HepG2 (cell line): ENCODE measurements around the gene PRDX5. TPM values are rescaled to one million over a fixed set of nuclear protein-coding genes. Genes with fewer than 3 reads are reported as not detected.
A peak's percentile ranks its signal among the peaks of the same experiment; 100 is the strongest.

Experiments
- CREM ChIP-seq, 2 experiments: sonication (generic) in 1 of 2; formaldehyde crosslinking in 1 of 2; IDR thresholded peaks; 2 replicates each; pipeline versions ENCODE4 v1.4.0 to v1.6.1; 2016 to 2020; ENCODE audit warnings: antibody characterized with exemption in 1 of 2, mild to moderate bottlenecking in 1 of 2, missing genetic modification reagents in 1 of 2
- DZIP1 ChIP-seq: sonication (generic); formaldehyde crosslinking; IDR thresholded peaks from 2 replicates; pipeline ENCODE4 v1.5.0; 2020; ENCODE audit warnings: mild to moderate bottlenecking, missing genetic modification reagents
- ELF4 ChIP-seq: sonication (generic); formaldehyde crosslinking; IDR thresholded peaks from 2 replicates; pipeline ENCODE4 v1.5.0; 2020; ENCODE audit warnings: missing genetic modification reagents, mild to moderate bottlenecking, moderate library complexity, borderline replicate concordance
- FOXK1 ChIP-seq: sonication (generic); formaldehyde crosslinking; IDR thresholded peaks from 2 replicates; pipeline ENCODE4 v1.4.0; 2020; ENCODE audit warnings: low read depth, missing genetic modification reagents, borderline replicate concordance
- FOXM1 ChIP-seq: sonication (generic); formaldehyde crosslinking; IDR thresholded peaks from 2 replicates; pipeline ENCODE4 v1.5.0; 2020; ENCODE audit warnings: missing genetic modification reagents
- HHEX ChIP-seq: IDR thresholded peaks from 2 replicates; pipeline ENCODE4 v1.6.1; 2016; ENCODE audit warnings: control low read depth
- IRF1 ChIP-seq: sonication (generic); formaldehyde crosslinking; IDR thresholded peaks from 2 replicates; pipeline ENCODE4 v1.4.0; 2020; ENCODE audit warnings: low read depth, mild to moderate bottlenecking, missing genetic modification reagents
- MAFF ChIP-seq: IDR thresholded peaks from 2 replicates; pipeline ENCODE4 v1.6.1; 2011; ENCODE audit warnings: low read depth, low read length, improper control_type of control experiment
- MED1 ChIP-seq: sonication (generic); formaldehyde crosslinking; IDR thresholded peaks from 2 replicates; pipeline ENCODE4 v1.4.0; 2020; ENCODE audit warnings: missing genetic modification reagents
- MXD4 ChIP-seq: IDR thresholded peaks from 2 replicates; pipeline ENCODE4 v1.6.1; 2016; ENCODE audit warnings: mild to moderate bottlenecking, missing biosample characterization, missing genetic modification reagents
- NBN ChIP-seq: fragments of 450-650 bp; conservative IDR thresholded peaks from 2 replicates; pipeline ENCODE4 v1.6.1; 2017
- NFYC ChIP-seq: IDR thresholded peaks from 2 replicates; pipeline ENCODE4 v1.6.1; 2016; ENCODE audit warnings: missing genetic modification reagents, missing compliant biosample characterization
- NONO ChIP-seq, 2 experiments: fragments of 450-650 bp in 1 of 2; sonication (generic) in 1 of 2; formaldehyde crosslinking in 1 of 2; IDR thresholded peaks in 1 of 2; conservative IDR thresholded peaks in 1 of 2; 2 replicates each; pipeline versions ENCODE4 v1.6.1 to v1.8.0; 2017 to 2022; ENCODE audit warnings: mild to moderate bottlenecking in 1 of 2, missing genetic modification reagents in 1 of 2, moderate library complexity in 1 of 2
- PBX2 ChIP-seq: IDR thresholded peaks from 2 replicates; pipeline ENCODE4 v1.6.1; 2016; ENCODE audit warnings: control low read depth
- SAP130 ChIP-seq: IDR thresholded peaks from 2 replicates; pipeline ENCODE4 v1.6.1; 2016; ENCODE audit warnings: low read depth
- SATB2 ChIP-seq: sonication (generic); formaldehyde crosslinking; IDR thresholded peaks from 2 replicates; pipeline ENCODE4 v1.5.0; 2020; ENCODE audit warnings: missing genetic modification reagents
- SMAD9 ChIP-seq: sonication (generic); formaldehyde crosslinking; IDR thresholded peaks from 2 replicates; pipeline ENCODE4 v1.5.1; 2020; ENCODE audit warnings: mild to moderate bottlenecking, missing genetic modification reagents
- SRSF4 ChIP-seq: fragments of 200-400 bp; formaldehyde crosslinking; IDR thresholded peaks from one replicate; pipeline ENCODE4 v1.6.1; 2018; ENCODE audit warnings: mild to moderate bottlenecking, low read depth, low read length, moderate library complexity; ENCODE audit not compliant: poor library complexity, severe bottlenecking
- ZBTB1 ChIP-seq: sonication (generic); formaldehyde crosslinking; IDR thresholded peaks from 2 replicates; pipeline ENCODE4 v1.4.0; 2020; ENCODE audit warnings: missing genetic modification reagents, borderline replicate concordance
- ZBTB2 ChIP-seq: sonication (generic); formaldehyde crosslinking; IDR thresholded peaks from 2 replicates; pipeline ENCODE4 v1.8.0; 2022; ENCODE audit warnings: low read depth, missing genetic modification reagents
- ZFAT ChIP-seq: sonication (generic); formaldehyde crosslinking; conservative IDR thresholded peaks from 2 replicates; pipeline ENCODE4 v1.8.1; 2023; ENCODE audit warnings: missing genetic modification reagents, inconsistent platforms
- ZNF326 ChIP-seq: sonication (generic); formaldehyde crosslinking; IDR thresholded peaks from 2 replicates; pipeline ENCODE4 v1.4.0; 2020; ENCODE audit warnings: missing genetic modification reagents, borderline replicate concordance
- ZNF451 ChIP-seq: sonication (generic); formaldehyde crosslinking; IDR thresholded peaks from 2 replicates; pipeline ENCODE4 v1.5.0; 2020; ENCODE audit warnings: mild to moderate bottlenecking, missing genetic modification reagents
- ZNF841 ChIP-seq: sonication (generic); formaldehyde crosslinking; IDR thresholded peaks from 2 replicates; pipeline ENCODE4 v1.8.1; 2023; ENCODE audit warnings: missing genetic modification reagents, borderline replicate concordance
- ZSCAN31 ChIP-seq: sonication (generic); formaldehyde crosslinking; IDR thresholded peaks from 2 replicates; pipeline ENCODE4 v1.5.0; 2020; ENCODE audit warnings: low read depth, mild to moderate bottlenecking, missing genetic modification reagents
- polyA plus RNA-seq, 8 experiments: library from polyadenylated mRNA; depleted of rRNA in 3 of 8; stranded (reverse) in 7 of 8; unstranded in 1 of 8; fragments of >200 nt; fragmentation: Illumina TruSeq in 4 of 8; extraction: Trizol in 4 of 8; gene quantifications; 2 replicates each; pipeline versions ENCODE4 v1.2.1 to v1.2.3, GENCODE V29; 2011 to 2016; ENCODE audit warnings: low read depth in 4 of 8, missing spikeins in 1 of 8, mixed read lengths in 1 of 8; ENCODE audit not compliant: insufficient read depth in 1 of 8
- total RNA-seq, 5 experiments: library from RNA; depleted of rRNA; stranded (reverse); fragments of >200 nt; fragmentation: Illumina TruSeq; extraction: Trizol; gene quantifications; 2 replicates each; pipeline ENCODE4 v1.2.3, GENCODE V29; 2016; ENCODE audit warnings: low read depth in 1 of 5

Gene PRDX5
- total and polyA plus RNA-seq, 2 of the 13 experiments (the other 11 are each of a cell fraction or from before 2014, with no cell fraction given) = 215 to 311 TPM

- TF ChIP-seq ZNF841 (CRISPR knock-in tag) (no peak), PBX2 (CRISPR knock-in tag) (no peak), ZFAT (no peak), HHEX (CRISPR knock-in tag) (no peak), ELF4 (CRISPR knock-in tag) (0 out of 2 replicates have a peak, but pooled peaks have one; percentile 1), DZIP1 (no peak), ZBTB1 (no peak), IRF1 (CRISPR knock-in tag) (no peak), SAP130 (CRISPR knock-in tag) (peak; percentile 91), ZNF326 (CRISPR knock-in tag) (no peak), NONO (IDR thresholded peaks at IDR 0.05) (no peak), NONO (CRISPR knock-in tag; conservative IDR thresholded peaks at IDR 0.05) (0 out of 2 replicates have a peak, but pooled peaks have one; percentile 28), FOXK1 (peak; percentile 17; the same call in 1 of the 2 replicates), SATB2 (no peak), SRSF4 (no peak), ZNF451 (CRISPR knock-in tag) (no peak), NFYC (CRISPR knock-in tag) (peak; percentile 46), MED1 (peak; percentile 29), NBN (no peak), ZSCAN31 (CRISPR knock-in tag) (no peak), ZBTB2 (peak; percentile 61), FOXM1 (no peak), SMAD9 (no peak), CREM (IDR thresholded peaks at IDR 0.05) (no peak), CREM (CRISPR knock-in tag; IDR thresholded peaks at IDR 0.05) (no peak), MAFF (no peak), MXD4 (CRISPR knock-in tag) (no peak)
Observed at GRCh38 chr11:64305075-64305690, 12.7 kb upstream of the PRDX5 start, which contains the start of gene ESRRA (continued).
